Measurements from ENCODE around the gene RAB22A. TPM values are rescaled to one million over a fixed set of nuclear protein-coding genes. Genes with fewer than 3 reads are reported as not detected.

Gene RAB22A
- total and polyA plus RNA-seq, 9 of the 15 experiments (the other 6 are each of a cell fraction or from before 2014, with no cell fraction given): 1.1 to 8.0 (median 6.7) TPM

DNA sequence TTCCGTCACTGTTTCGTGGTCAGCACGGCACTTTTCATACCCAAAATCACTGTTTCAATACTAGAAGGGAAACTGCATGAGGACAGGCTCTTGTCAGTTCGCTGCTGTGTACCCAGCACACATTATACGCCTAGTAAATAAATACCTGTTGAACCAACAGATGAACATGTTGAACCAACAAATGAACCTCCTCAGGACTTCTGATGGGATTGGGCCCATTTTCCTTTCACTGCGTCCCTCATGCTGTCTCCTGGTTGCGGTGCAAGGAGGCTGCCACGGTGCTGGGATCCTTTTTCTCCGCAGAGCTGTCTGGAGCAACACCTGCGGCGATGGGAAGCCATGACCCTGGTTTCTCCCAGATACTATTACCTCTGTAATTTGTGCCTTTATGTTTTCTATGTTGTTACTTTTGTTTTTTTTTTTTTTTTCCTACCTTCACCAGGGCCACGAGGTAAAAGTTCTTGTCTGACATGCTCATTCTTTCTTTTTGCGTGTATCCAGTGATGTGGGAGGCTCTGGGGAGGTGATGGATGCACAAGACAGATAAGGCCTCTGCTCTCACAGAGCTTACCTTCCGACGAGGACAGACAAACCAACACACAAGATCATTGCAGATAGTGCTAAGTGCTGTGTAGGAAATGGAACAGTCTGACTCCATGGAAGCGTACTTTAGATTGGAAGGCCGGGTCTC is 80.6 kb downstream of the RAB22A start (continued):
- TF ChIP-seq ZNF717 (CRISPR knock-in tag; IDR thresholded peaks at IDR 0.05): no peak
- no peak for TF ChIP-seq RBM14 (IDR thresholded peaks at IDR 0.05; ENCODE audit: borderline replicate concordance, insufficient read depth, low read depth, low read length)
- no peak for TF ChIP-seq BMI1 (IDR thresholded peaks at IDR 0.05; ENCODE audit: low read length)
- TF ChIP-seq CCNT2 (IDR thresholded peaks at IDR 0.05; ENCODE audit: borderline replicate concordance, extremely low read depth, insufficient read length, low read depth, low read length): peak; percentile 49
- TF ChIP-seq NCOA2 (IDR thresholded peaks at IDR 0.05; ENCODE audit: partially characterized antibody in 2 of 2): no peak
- peak; percentile 85 for TF ChIP-seq CBFA2T2 (conservative IDR thresholded peaks at IDR 0.05)
- TF ChIP-seq SRSF7 (optimal IDR thresholded peaks at IDR 0.05; ENCODE audit: low read depth, low read length): no peak
- no peak for TF ChIP-seq THRAP3 (IDR thresholded peaks at IDR 0.05; ENCODE audit: borderline replicate concordance)
- TF ChIP-seq KLF6 (CRISPR knock-in tag; IDR thresholded peaks at IDR 0.05; ENCODE audit: borderline replicate concordance): no peak
- no peak for TF ChIP-seq MIER1 (IDR thresholded peaks at IDR 0.05; ENCODE audit: low read depth)
- TF ChIP-seq, protein P1, sequence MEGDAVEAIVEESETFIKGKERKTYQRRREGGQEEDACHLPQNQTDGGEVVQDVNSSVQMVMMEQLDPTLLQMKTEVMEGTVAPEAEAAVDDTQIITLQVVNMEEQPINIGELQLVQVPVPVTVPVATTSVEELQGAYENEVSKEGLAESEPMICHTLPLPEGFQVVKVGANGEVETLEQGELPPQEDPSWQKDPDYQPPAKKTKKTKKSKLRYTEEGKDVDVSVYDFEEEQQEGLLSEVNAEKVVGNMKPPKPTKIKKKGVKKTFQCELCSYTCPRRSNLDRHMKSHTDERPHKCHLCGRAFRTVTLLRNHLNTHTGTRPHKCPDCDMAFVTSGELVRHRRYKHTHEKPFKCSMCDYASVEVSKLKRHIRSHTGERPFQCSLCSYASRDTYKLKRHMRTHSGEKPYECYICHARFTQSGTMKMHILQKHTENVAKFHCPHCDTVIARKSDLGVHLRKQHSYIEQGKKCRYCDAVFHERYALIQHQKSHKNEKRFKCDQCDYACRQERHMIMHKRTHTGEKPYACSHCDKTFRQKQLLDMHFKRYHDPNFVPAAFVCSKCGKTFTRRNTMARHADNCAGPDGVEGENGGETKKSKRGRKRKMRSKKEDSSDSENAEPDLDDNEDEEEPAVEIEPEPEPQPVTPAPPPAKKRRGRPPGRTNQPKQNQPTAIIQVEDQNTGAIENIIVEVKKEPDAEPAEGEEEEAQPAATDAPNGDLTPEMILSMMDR (IDR thresholded peaks at IDR 0.05 in 2 of 3, conservative IDR thresholded peaks at IDR 0.05 in 1 of 3; ENCODE audit: insufficient read depth in 2 of 3, low read depth in 1 of 3, low read length in 3 of 3): no peak
- TF ChIP-seq, protein P2, sequence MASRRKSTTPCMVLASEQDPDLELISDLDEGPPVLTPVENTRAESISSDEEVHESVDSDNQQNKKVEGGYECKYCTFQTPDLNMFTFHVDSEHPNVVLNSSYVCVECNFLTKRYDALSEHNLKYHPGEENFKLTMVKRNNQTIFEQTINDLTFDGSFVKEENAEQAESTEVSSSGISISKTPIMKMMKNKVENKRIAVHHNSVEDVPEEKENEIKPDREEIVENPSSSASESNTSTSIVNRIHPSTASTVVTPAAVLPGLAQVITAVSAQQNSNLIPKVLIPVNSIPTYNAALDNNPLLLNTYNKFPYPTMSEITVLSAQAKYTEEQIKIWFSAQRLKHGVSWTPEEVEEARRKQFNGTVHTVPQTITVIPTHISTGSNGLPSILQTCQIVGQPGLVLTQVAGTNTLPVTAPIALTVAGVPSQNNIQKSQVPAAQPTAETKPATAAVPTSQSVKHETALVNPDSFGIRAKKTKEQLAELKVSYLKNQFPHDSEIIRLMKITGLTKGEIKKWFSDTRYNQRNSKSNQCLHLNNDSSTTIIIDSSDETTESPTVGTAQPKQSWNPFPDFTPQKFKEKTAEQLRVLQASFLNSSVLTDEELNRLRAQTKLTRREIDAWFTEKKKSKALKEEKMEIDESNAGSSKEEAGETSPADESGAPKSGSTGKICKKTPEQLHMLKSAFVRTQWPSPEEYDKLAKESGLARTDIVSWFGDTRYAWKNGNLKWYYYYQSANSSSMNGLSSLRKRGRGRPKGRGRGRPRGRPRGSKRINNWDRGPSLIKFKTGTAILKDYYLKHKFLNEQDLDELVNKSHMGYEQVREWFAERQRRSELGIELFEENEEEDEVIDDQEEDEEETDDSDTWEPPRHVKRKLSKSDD (conservative IDR thresholded peaks at IDR 0.05; ENCODE audit: low read length): no peak
- TF ChIP-seq TCF7 (IDR thresholded peaks at IDR 0.05; ENCODE audit: borderline replicate concordance): no peak
- TF ChIP-seq ZNF253 (CRISPR knock-in tag; conservative IDR thresholded peaks at IDR 0.05): no peak
- TF ChIP-seq BCL6 (CRISPR knock-in tag; IDR thresholded peaks at IDR 0.05): no peak
- TF ChIP-seq CBX2 (IDR thresholded peaks at IDR 0.05; ENCODE audit: insufficient read depth, low read length, poor library complexity, severe bottlenecking): no peak
- TF ChIP-seq, protein P3, sequence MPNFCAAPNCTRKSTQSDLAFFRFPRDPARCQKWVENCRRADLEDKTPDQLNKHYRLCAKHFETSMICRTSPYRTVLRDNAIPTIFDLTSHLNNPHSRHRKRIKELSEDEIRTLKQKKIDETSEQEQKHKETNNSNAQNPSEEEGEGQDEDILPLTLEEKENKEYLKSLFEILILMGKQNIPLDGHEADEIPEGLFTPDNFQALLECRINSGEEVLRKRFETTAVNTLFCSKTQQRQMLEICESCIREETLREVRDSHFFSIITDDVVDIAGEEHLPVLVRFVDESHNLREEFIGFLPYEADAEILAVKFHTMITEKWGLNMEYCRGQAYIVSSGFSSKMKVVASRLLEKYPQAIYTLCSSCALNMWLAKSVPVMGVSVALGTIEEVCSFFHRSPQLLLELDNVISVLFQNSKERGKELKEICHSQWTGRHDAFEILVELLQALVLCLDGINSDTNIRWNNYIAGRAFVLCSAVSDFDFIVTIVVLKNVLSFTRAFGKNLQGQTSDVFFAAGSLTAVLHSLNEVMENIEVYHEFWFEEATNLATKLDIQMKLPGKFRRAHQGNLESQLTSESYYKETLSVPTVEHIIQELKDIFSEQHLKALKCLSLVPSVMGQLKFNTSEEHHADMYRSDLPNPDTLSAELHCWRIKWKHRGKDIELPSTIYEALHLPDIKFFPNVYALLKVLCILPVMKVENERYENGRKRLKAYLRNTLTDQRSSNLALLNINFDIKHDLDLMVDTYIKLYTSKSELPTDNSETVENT (CRISPR knock-in tag; IDR thresholded peaks at IDR 0.05): no peak
- peak; percentile 87 for TF ChIP-seq TRIM28 (IDR thresholded peaks at IDR 0.05)
- TF ChIP-seq, protein P4, sequence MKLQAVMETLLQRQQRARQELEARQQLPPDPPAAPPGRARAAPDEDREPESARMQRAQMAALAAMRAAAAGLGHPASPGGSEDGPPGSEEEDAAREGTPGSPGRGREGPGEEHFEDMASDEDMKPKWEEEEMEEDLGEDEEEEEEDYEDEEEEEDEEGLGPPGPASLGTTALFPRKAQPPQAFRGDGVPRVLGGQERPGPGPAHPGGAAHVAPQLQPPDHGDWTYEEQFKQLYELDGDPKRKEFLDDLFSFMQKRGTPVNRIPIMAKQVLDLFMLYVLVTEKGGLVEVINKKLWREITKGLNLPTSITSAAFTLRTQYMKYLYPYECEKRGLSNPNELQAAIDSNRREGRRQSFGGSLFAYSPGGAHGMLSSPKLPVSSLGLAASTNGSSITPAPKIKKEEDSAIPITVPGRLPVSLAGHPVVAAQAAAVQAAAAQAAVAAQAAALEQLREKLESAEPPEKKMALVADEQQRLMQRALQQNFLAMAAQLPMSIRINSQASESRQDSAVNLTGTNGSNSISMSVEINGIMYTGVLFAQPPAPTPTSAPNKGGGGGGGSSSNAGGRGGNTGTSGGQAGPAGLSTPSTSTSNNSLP (IDR thresholded peaks at IDR 0.05; ENCODE audit: borderline replicate concordance, low read depth, low read length): no peak
- no peak for TF ChIP-seq PHF20 (IDR thresholded peaks at IDR 0.05; ENCODE audit: partially characterized antibody)
